Measurements from ENCODE around the gene CCDC186.

CCDC186 gene

GRCh38 chr10:114131094-114131493 lies 42.9 kb downstream of the CCDC186 start:
- DNase-seq (ENCODE audit: low read depth): peak; percentile 37
- no peak for TF ChIP-seq CTCF (IDR thresholded peaks at IDR 0.05; ENCODE audit: insufficient read depth, low read depth, low read length, missing control alignments)
- no peak overlapping the region for H3K4me3 ChIP-seq (ENCODE audit: low read depth, low read length)

GRCh38 chr10:114121031-114121430 lies 53.0 kb downstream of the CCDC186 start:
- TF ChIP-seq CTCF (IDR thresholded peaks at IDR 0.05; ENCODE audit: insufficient read depth, low read depth, low read length, missing control alignments): no peak
- H3K4me3 ChIP-seq (ENCODE audit: low read depth, low read length): no peak overlapping the region
- DNase-seq (ENCODE audit: low read depth): no peak

GRCh38 chr10:114118514-114118913 lies 55.5 kb downstream of the CCDC186 start:
- no peak for TF ChIP-seq CTCF (IDR thresholded peaks at IDR 0.05; ENCODE audit: insufficient read depth, low read depth, low read length, missing control alignments)
- no peak overlapping the region for H3K4me3 ChIP-seq (ENCODE audit: low read depth, low read length)
- no peak for DNase-seq (ENCODE audit: low read depth)

GRCh38 chr10:114117728-114118127 lies 56.3 kb downstream of the CCDC186 start:
- no peak overlapping the region for H3K4me3 ChIP-seq (ENCODE audit: low read depth, low read length)
- no peak for TF ChIP-seq CTCF (IDR thresholded peaks at IDR 0.05; ENCODE audit: insufficient read depth, low read depth, low read length, missing control alignments)
- DNase-seq (ENCODE audit: low read depth): no peak

- no peak for DNase-seq (ENCODE audit: low read depth)
- no peak for TF ChIP-seq CTCF (IDR thresholded peaks at IDR 0.05; ENCODE audit: insufficient read depth, low read depth, low read length, missing control alignments)
These were observed 58.1 kb downstream of the CCDC186 start for GRCh38 chr10:114115661-114116445.

GRCh38 chr10:114110174-114110972 lies 63.6 kb downstream of the CCDC186 start:
- no peak for DNase-seq (ENCODE audit: low read depth)
- no peak overlapping the region for H3K4me3 ChIP-seq (ENCODE audit: low read depth, low read length)
- TF ChIP-seq CTCF (IDR thresholded peaks at IDR 0.05; ENCODE audit: insufficient read depth, low read depth, low read length, missing control alignments): peak; percentile 30

More at GRCh38 chr10:114115661-114116445, 58.1 kb downstream of the CCDC186 start:
- H3K4me3 ChIP-seq (ENCODE audit: low read depth, low read length): no peak overlapping the region

Measured in GM12865 (cell line).